ENCODE measurements around the gene CENPX.

Gene CENPX

GRCh38 chr17:82036634-82037091, 14.0 kb upstream of the CENPX start:
- no peak for TF ChIP-seq CTCF (IDR thresholded peaks at IDR 0.05; ENCODE audit: low read depth, low read length)
- DNase-seq (ENCODE audit: extremely low read depth, low read depth), result no peak

- no peak for DNase-seq (ENCODE audit: extremely low read depth, low read depth)
- no peak for TF ChIP-seq CTCF (IDR thresholded peaks at IDR 0.05; ENCODE audit: low read depth, low read length)
Observed at GRCh38 chr17:82035956-82036633, 13.4 kb upstream of the CENPX start.

- no peak for DNase-seq (ENCODE audit: extremely low read depth, low read depth)
- no peak for TF ChIP-seq CTCF (IDR thresholded peaks at IDR 0.05; ENCODE audit: low read depth, low read length)
Observed at GRCh38 chr17:82035488-82035887, 12.8 kb upstream of the CENPX start.

- TF ChIP-seq CTCF (IDR thresholded peaks at IDR 0.05; ENCODE audit: low read depth, low read length), result no peak
- no peak for DNase-seq (ENCODE audit: extremely low read depth, low read depth)
Observed at GRCh38 chr17:82034371-82035011, 11.8 kb upstream of the CENPX start.

GRCh38 chr17:82033359-82034085, 10.8 kb upstream of the CENPX start:
- no peak for TF ChIP-seq CTCF (IDR thresholded peaks at IDR 0.05; ENCODE audit: low read depth, low read length)
- DNase-seq (ENCODE audit: extremely low read depth, low read depth), result no peak

- no peak for TF ChIP-seq CTCF (IDR thresholded peaks at IDR 0.05; ENCODE audit: low read depth, low read length)
- no peak for DNase-seq (ENCODE audit: extremely low read depth, low read depth)
Observed at GRCh38 chr17:82031885-82032627, 9.4 kb upstream of the CENPX start.

All from AG09319 (cell line).